HEK293 (cell line): ENCODE data around the gene ESR1.

Experiments used
- CTCF ChIP-seq: fragments of 450-650 bp; formaldehyde crosslinking; IDR thresholded peaks from 2 replicates; pipeline ENCODE4 v1.5.1; 2016; ENCODE audit warnings: missing biosample characterization, missing genetic modification characterization
- KLF16 ChIP-seq: fragments of 450-650 bp; formaldehyde crosslinking; IDR thresholded peaks from 2 replicates; pipeline ENCODE4 v1.5.1; 2017; ENCODE audit warnings: missing biosample characterization, missing genetic modification characterization
- REST ChIP-seq: fragments of 450-650 bp; formaldehyde crosslinking; IDR thresholded peaks from 2 replicates; pipeline ENCODE4 v1.5.1; 2016; ENCODE audit warnings: missing biosample characterization, missing genetic modification characterization
- TCF7L2 ChIP-seq: IDR thresholded peaks from 2 replicates; pipeline ENCODE4 v1.6.1; 2011; ENCODE audit warnings: low read depth, mild to moderate bottlenecking, inconsistent platforms, low read length, moderate library complexity, borderline replicate concordance
- YY1 ChIP-seq: fragments of 450-650 bp; formaldehyde crosslinking; IDR thresholded peaks from 2 replicates; pipeline ENCODE4 v1.5.1; 2018; ENCODE audit warnings: missing biosample characterization, missing genetic modification characterization
- ZBTB7A ChIP-seq: fragments of 450-650 bp; formaldehyde crosslinking; IDR thresholded peaks from 2 replicates; pipeline ENCODE4 v1.5.1; 2016; ENCODE audit warnings: low read depth, missing biosample characterization, missing genetic modification characterization
- ZFHX2 ChIP-seq: fragments of 450-650 bp; formaldehyde crosslinking; conservative IDR thresholded peaks from 2 replicates; pipeline ENCODE4 v1.5.1; 2016; ENCODE audit warnings: missing biosample characterization, missing genetic modification characterization
- ZFP3 ChIP-seq: fragments of 450-650 bp; formaldehyde crosslinking; IDR thresholded peaks from 2 replicates; pipeline ENCODE4 v1.5.1; 2016; ENCODE audit warnings: low read depth, missing biosample characterization, missing genetic modification characterization
- ZNF24 ChIP-seq: fragments of 450-650 bp; formaldehyde crosslinking; IDR thresholded peaks from 2 replicates; pipeline ENCODE4 v1.5.1; 2016; ENCODE audit warnings: missing biosample characterization, missing genetic modification characterization

DNA sequence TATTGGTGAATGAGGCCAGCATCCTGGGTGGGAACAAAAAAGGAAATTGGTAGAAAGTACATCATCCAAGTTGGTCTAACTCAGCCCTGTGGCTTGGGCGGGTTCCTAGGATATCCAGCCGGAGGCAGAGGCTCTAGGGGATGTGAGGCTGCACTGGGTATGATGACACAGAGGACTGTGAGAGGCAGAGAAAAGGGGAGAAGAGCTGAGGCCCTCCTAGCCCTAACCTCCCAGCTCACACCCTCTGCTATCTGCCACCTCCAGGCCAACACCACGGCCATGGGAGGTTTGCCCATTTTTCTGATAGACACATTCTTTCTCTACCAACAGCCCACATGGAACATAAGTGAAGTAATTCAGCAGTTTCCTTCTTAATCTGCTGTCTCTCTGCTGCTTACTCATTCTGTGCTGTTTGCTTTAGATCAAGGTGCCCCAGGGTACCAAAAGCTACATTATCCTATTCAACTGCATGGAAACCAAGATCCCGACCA, 284.4 kb downstream of the ESR1 start:
- TF ChIP-seq CTCF (tag by site-specific recombination) = no peak
- no peak for TF ChIP-seq KLF16
- no peak for TF ChIP-seq YY1
- TF ChIP-seq ZFHX2 (tag by site-specific recombination) = no peak
- TF ChIP-seq REST (tag by site-specific recombination) = no peak
- no peak for TF ChIP-seq TCF7L2
- no peak for TF ChIP-seq ZNF24 (tag by site-specific recombination)
- TF ChIP-seq ZBTB7A = no peak
- no peak for TF ChIP-seq ZFP3
